Astrocyte of the spinal cord (primary cell): Measurements from ENCODE around the gene MED15.
A peak's percentile ranks its signal among the peaks of the same experiment; 100 is the strongest.

Source experiments
- DNase-seq: peaks from one replicate; pipeline ENCODE4 v3.0.0; 2011; ENCODE audit warnings: low read depth, low spot score
- H3K4me3 ChIP-seq: 2 replicates; pipeline ENCODE4 v1.5.1; 2011; ENCODE audit warnings: low read depth, mild to moderate bottlenecking, low read length, moderate library complexity
- in situ Hi-C: cut with HindIII; loops from 2 replicates; pipeline ENCODE4 v1.10.0; 2017; ENCODE audit warnings: low sequenced_read_pairs
- TF ChIP-seq, protein P1 (sequence below): IDR thresholded peaks from 2 replicates; pipeline ENCODE4 v1.5.1; 2012; ENCODE audit warnings: low read depth, mild to moderate bottlenecking, low read length, inconsistent platforms

Gene MED15

DNA sequence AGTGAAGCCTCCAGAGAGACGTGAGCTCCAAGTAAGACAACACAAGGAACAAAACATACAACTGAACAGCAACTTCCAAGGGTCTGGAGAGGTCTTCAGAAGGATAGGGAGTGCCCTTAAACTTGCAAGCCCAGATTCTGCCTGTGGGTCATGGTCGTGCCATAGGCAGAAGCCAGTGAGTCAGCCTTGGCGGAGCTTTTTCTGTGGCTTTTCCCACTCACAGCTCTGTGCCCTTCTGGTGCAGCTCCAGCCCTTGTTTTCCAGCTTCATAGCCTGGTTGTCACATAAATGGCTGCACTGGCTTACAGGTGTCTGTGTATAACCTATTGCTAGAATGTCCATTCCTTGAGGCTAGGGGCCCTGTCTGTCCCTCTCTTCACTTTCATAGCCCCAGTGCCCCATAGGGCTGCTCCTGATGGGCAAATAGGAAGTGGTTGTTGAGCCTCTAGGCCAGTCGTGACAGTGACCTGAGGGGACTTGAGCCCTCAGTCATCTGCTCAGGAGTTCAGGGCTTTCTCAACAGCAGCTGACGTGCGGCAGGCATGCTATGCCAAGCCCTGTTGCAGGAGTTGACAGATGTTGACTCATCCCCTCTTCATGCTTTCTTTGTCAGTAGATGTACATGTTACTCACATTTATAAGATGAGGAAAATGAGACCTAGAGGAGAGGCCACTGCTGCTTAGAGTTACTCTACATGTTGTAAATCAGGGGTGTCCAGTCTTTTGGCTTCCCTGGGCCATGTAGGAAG, 7.4 kb downstream of the MED15 start:
- no peak overlapping the region for H3K4me3 ChIP-seq
- in situ Hi-C loops = no loop called here
- TF ChIP-seq, protein P1, sequence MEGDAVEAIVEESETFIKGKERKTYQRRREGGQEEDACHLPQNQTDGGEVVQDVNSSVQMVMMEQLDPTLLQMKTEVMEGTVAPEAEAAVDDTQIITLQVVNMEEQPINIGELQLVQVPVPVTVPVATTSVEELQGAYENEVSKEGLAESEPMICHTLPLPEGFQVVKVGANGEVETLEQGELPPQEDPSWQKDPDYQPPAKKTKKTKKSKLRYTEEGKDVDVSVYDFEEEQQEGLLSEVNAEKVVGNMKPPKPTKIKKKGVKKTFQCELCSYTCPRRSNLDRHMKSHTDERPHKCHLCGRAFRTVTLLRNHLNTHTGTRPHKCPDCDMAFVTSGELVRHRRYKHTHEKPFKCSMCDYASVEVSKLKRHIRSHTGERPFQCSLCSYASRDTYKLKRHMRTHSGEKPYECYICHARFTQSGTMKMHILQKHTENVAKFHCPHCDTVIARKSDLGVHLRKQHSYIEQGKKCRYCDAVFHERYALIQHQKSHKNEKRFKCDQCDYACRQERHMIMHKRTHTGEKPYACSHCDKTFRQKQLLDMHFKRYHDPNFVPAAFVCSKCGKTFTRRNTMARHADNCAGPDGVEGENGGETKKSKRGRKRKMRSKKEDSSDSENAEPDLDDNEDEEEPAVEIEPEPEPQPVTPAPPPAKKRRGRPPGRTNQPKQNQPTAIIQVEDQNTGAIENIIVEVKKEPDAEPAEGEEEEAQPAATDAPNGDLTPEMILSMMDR = no peak
- DNase-seq = peak; percentile 78

DNA sequence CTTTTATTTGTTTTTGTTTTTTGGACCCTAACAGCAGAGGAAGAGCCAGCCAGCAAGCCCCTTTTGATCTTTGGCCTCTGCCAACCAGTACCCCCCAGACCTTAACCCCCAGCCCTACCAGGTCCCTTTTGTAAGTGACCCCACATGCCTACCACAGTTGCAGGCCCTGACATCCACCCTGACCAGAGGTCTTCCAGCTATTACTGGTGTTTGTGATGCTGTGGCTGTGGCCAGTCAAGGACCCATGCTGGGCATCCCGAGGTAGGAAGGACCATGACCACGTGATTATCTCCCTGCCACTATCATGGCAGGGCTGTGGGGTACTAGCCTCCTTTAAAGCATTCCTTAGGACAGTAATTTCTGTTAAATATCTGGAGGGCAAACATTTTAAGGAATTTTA, 9.0 kb downstream of the MED15 start:
- H3K4me3 ChIP-seq = no peak overlapping the region
- in situ Hi-C loops = no loop called here
- no peak for DNase-seq
- TF ChIP-seq, protein P1 = no peak

DNA sequence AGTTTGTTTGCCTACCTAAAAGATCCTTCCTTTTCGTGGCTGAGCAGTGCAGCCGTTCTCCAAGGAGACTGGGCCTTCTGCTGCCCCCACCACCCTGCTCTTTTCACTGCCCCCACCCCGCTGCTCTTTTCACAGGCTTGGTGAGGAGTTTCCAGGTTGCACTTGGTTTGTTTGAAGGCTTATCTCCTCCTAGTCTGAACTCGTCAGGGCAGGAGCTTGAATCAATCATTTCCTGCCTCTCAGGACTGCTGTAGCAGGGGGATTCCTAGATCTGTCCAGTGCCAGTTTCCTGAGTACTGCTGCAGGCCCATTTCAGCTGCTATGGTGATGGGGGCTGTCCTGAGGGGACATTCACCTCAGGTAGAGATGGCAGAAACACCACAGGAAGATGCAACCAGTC, 10.0 kb downstream of the MED15 start:
- in situ Hi-C loops = no loop called here
- TF ChIP-seq, protein P1 = no peak
- no peak for DNase-seq
- no peak overlapping the region for H3K4me3 ChIP-seq

DNA sequence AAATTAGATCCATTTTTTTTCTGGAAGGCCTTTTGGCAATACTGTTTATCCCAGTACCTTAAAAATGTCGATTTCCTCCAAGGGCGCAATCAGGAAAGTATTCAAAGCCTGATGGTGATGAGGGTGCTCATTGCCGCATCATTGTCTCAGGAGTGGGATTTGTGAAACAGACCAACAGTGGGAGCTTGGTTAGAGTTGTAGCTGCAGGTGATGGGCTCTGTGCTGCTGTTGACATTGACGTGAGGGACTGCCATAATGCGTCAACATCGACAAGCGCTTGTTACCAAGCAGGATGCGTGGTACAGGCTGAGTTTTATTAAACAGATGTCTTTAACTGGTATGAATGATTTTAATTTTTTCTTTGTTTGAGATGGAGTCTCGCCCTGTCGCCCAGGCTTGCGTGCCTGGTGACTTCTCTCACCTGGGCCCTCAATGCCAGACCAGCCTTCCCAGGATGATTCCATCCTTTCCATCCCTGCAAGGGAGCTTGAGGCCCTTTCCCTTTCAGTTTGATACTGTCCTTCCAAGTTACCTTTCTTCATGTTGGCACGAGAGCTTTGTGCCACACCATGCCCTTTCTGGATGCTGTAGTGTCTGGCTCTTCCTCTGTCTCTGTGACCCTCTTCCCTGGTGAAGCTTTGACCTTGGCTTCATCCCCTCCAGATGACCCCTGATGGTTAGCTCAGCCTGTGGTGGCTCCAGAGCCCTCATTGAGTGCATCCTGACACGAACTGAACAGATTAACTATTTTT, 10.6 kb downstream of the MED15 start:
- TF ChIP-seq, protein P1 = no peak
- DNase-seq = no peak
- H3K4me3 ChIP-seq = no peak overlapping the region
- in situ Hi-C loops = no loop called here

DNA sequence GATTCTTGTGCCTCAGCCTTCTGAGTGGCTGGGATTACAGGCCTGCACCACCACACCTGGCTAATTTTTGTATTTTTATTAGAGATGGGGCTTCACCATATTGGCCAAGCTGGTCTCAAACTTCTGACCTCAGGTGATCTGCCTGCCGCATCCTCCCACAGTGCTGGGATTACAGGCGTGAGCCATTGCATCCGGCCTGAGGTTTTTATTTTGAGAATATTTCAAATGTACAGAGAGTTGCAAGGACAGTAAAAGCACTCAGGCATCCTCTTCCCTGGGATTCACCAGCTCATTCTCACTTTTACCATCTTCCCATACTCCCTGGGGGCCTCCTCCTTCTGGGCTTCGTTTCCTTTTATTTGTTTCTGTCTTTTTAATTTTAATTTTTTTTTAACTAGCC, 12.1 kb downstream of the MED15 start:
- in situ Hi-C loops = no loop called here
- no peak overlapping the region for H3K4me3 ChIP-seq
- DNase-seq = no peak
- TF ChIP-seq, protein P1 = no peak

DNA sequence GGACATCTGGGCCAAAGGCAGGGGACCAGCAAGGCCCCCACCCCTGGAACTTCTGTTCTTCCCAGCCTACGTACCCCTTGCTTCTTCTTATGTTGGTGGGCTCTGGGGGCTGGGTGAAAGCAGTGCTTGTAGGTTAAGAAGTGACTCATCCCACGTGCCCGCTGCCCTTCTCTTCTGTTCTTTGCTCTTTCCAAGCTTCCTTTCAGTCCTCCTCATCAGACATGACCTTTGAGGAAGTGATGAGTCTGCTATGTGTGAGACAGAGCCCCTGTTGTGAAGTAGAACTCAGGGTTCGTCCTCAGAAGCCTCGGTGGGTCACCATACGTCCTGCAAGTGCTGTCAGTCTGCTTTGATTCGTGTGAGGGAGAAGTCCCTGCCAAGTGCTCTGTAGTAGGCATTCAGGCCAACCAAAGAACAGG, 12.7 kb downstream of the MED15 start:
- H3K4me3 ChIP-seq = no peak overlapping the region
- TF ChIP-seq, protein P1 = no peak
- DNase-seq = peak; percentile 71
- in situ Hi-C loops = no loop called here
